ENCODE results near the gene AGRP. TPM values are rescaled to one million over a fixed set of nuclear protein-coding genes. Genes with fewer than 3 reads are reported as not detected.
A peak's percentile ranks its signal among the peaks of the same experiment; 100 is the strongest.

The AGRP gene
- total RNA-seq, 2 experiments from 2014 or later, result not detected

DNA sequence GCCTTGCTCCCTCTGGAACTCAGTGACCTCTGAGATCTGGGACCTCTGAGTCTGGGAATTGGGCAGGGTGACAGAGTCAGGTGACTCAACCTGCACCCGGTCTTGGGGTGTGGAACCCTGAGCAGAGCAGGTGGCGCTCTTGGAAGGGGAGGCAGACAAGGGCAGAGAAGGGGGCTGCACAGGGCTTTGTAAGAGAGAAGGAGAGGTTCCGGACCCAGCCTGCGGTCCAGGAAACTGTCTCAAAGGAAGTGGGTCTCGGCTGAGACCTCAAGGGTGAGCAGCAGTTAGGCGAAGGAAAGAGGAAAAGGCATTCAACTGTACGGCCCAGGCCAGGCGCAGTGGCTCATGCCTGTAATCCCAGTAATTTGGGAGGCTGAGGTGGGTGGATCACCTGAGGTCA, 35.3 kb upstream of the AGRP start:
- POLR2A ChIA-PET, result interaction anchor here (0.7 kb wide), 1 partner anchor 480 kb away, joined by 3 read pairs; no protein-coding TSS in a partner anchor
- Histone ChIP-seq H3K9me3 (ENCODE audit: low read length) (no peaks in the 10 kb centered on the region), H3K9me2 (ENCODE audit: insufficient read depth, low read length) (no peaks in the 10 kb centered on the region), H3K27ac (ENCODE audit: low read depth, low read length, poor library complexity, severe bottlenecking) (peak overlapping the region; percentile 91), H3K4me3 (ENCODE audit: low read depth, low read length, poor library complexity, severe bottlenecking) (peak overlapping the region; percentile 61), H2AFZ (ENCODE audit: low read length) (peak overlapping the region; percentile 12; the same call in 1 of the 2 replicates), H3K79me2 (ENCODE audit: insufficient read depth, low read depth, low read length) (no peaks in the 10 kb centered on the region), H3K4me1 (ENCODE audit: insufficient read depth, low read length, poor library complexity, severe bottlenecking) (peaks cover 74% of the 10 kb centered on the region), H4K20me1 (ENCODE audit: insufficient read depth, low read length) (no peaks in the 10 kb centered on the region), H3K36me3 (ENCODE audit: insufficient read depth, low read length) (no peaks in the 10 kb centered on the region), H3K4me2 (ENCODE audit: low read length) (peak overlapping the region; percentile 85)
- DNase-seq (ENCODE audit: low spot score), result peak; percentile 63
- intact Hi-C loops (cut with micrococcal nuclease; ENCODE audit: unreplicated experiment), result loop anchor here (1.0 kb wide), 1 partner anchor 37 kb away; the partner anchor contains the start of gene ATP6V0D1
- CTCF ChIA-PET (ENCODE audit: unreplicated experiment), result no interaction called here
- TF ChIP-seq EZH2phosphoT487 (IDR thresholded peaks at IDR 0.05; ENCODE audit: borderline replicate concordance, low read depth, low read length) (no peak), CTCF (conservative IDR thresholded peaks at IDR 0.05; ENCODE audit: low read length) (peak; percentile 44)
- no TSS peak for BruUV-seq (replicated peaks)

DNA sequence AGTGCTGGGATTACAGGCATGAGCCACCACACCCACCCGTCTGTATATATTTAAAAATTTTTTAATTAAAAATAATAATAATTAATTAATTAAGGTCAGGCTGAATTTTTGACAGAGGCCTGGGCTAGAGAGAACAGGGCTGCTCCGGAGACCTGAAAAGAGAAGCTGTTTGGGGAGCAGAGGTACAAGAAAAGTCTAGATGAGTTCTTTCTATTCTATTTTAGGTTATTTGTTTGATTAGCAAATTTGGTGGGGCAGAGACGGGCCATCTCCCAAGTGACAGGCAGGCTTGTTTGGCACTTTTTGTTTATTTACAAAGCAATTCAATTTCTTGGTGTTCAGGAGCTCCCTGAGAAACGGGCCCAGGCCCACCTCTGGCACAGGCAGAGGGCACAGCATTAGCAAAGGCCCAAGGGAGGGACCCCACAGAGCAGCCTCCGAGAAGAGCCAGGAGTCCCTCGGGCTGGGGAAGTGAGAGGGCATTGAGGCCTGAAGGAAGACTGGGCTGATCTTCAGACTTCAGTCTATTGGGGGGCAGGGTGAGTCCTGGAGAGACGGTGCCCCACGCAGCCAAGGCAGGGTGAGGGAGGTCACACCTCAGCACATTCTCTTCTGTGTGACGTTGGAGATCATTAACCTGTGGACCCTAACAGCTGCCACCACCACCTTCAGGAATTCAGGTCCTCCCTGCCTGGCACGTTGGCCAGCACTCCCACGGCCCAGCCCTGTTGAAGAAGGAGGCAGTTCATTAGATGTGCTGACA, 34.5 kb upstream of the AGRP start:
- Histone ChIP-seq H3K4me3 (ENCODE audit: low read depth, low read length, poor library complexity, severe bottlenecking) (peak overlapping the region; percentile 61), H3K27ac (ENCODE audit: low read depth, low read length, poor library complexity, severe bottlenecking) (peak overlapping the region; percentile 91), H3K9me2 (ENCODE audit: insufficient read depth, low read length) (no peaks in the 10 kb centered on the region), H3K36me3 (ENCODE audit: insufficient read depth, low read length) (no peaks in the 10 kb centered on the region), H4K20me1 (ENCODE audit: insufficient read depth, low read length) (no peaks in the 10 kb centered on the region), H3K79me2 (ENCODE audit: insufficient read depth, low read depth, low read length) (no peaks in the 10 kb centered on the region), H3K9me3 (ENCODE audit: low read length) (no peaks in the 10 kb centered on the region), H2AFZ (ENCODE audit: low read length) (peak overlapping the region; percentile 12; the same call in 1 of the 2 replicates), H3K4me1 (ENCODE audit: insufficient read depth, low read length, poor library complexity, severe bottlenecking) (peaks cover 80% of the 10 kb centered on the region), H3K4me2 (ENCODE audit: low read length) (peak overlapping the region; percentile 85)
- peak; percentile 89 for DNase-seq (ENCODE audit: low spot score)
- ChIA-PET CTCF (ENCODE audit: unreplicated experiment) (interaction anchor here (0.7 to 2.4 kb wide), 4 partner anchors 12 to 150 kb away, joined by 3 to 9 read pairs (median 5); partner anchors contain the start of gene CTCF), POLR2A (interaction anchor here (0.7 to 3.1 kb wide), 11 partner anchors 14 to 481 kb away, joined by 3 to 23 read pairs (median 5); partner anchors contain the start of genes AGRP, ATP6V0D1 and CARMIL2)
- intact Hi-C loops (cut with micrococcal nuclease; ENCODE audit: unreplicated experiment), result loop anchor here (1.0 kb wide), 1 partner anchor 37 kb away; the partner anchor contains the start of gene ATP6V0D1
- TF ChIP-seq CTCF (conservative IDR thresholded peaks at IDR 0.05; ENCODE audit: low read length) (no peak), EZH2phosphoT487 (IDR thresholded peaks at IDR 0.05; ENCODE audit: borderline replicate concordance, low read depth, low read length) (no peak)
- BruUV-seq (replicated peaks), result no TSS peak

Measured in OCI-LY7 (cell line).